ENCODE data around the gene UNC13B.

The UNC13B gene

DNA sequence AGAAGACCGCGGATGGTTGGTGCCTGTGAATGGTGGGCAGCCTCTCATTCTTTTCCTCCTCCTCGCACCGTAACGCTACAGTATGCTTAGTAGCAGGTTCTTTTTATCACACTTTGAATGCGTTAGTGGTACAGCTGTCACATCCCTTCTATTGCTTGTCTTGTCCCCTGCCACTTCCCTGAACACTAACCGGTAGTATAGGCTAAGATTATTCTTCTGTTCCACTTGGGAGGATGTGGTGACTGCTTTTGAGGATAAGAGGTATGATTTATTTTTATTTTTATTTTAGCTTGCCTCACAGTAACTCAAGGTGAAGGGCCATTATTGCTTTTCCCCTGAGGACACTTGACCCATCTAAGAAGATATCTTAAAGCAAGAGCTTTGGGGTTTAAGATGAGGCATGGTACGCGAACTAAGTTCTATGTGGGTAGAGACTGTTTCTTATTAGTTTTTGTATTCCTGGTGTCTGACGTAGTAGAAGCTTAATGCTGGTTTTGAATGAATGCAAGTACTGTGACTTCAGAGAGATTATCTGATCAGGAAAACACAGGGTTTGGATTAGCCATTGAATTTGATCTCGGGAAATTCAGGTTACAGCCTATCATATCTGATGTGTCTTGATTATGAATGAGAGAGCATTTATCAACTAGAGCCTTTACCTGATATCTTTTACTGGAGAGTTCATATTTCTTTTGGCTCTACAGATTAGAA lies 951 bp downstream of the UNC13B start:
- Histone ChIP-seq H3K4me3 (ENCODE audit: low read depth, low read length) (peak overlapping the region; percentile 99), H3K36me3 (ENCODE audit: control insufficient read depth in 2 of 2, insufficient read depth in 1 of 2, low read length in 2 of 2) (no peaks in the 10 kb centered on the region), H3K4me1 (ENCODE audit: control insufficient read depth, insufficient read depth, low read length) (peaks cover 7% of the 10 kb centered on the region), H3K9me3 (ENCODE audit: control insufficient read depth, insufficient read depth, low read depth, low read length) (no peaks in the 10 kb centered on the region), H3K27ac (ENCODE audit: extremely low read depth, low read depth, low read length) (peak overlapping the region; percentile 40; the same call in 1 of the 2 replicates)
- TF ChIP-seq, protein P1, sequence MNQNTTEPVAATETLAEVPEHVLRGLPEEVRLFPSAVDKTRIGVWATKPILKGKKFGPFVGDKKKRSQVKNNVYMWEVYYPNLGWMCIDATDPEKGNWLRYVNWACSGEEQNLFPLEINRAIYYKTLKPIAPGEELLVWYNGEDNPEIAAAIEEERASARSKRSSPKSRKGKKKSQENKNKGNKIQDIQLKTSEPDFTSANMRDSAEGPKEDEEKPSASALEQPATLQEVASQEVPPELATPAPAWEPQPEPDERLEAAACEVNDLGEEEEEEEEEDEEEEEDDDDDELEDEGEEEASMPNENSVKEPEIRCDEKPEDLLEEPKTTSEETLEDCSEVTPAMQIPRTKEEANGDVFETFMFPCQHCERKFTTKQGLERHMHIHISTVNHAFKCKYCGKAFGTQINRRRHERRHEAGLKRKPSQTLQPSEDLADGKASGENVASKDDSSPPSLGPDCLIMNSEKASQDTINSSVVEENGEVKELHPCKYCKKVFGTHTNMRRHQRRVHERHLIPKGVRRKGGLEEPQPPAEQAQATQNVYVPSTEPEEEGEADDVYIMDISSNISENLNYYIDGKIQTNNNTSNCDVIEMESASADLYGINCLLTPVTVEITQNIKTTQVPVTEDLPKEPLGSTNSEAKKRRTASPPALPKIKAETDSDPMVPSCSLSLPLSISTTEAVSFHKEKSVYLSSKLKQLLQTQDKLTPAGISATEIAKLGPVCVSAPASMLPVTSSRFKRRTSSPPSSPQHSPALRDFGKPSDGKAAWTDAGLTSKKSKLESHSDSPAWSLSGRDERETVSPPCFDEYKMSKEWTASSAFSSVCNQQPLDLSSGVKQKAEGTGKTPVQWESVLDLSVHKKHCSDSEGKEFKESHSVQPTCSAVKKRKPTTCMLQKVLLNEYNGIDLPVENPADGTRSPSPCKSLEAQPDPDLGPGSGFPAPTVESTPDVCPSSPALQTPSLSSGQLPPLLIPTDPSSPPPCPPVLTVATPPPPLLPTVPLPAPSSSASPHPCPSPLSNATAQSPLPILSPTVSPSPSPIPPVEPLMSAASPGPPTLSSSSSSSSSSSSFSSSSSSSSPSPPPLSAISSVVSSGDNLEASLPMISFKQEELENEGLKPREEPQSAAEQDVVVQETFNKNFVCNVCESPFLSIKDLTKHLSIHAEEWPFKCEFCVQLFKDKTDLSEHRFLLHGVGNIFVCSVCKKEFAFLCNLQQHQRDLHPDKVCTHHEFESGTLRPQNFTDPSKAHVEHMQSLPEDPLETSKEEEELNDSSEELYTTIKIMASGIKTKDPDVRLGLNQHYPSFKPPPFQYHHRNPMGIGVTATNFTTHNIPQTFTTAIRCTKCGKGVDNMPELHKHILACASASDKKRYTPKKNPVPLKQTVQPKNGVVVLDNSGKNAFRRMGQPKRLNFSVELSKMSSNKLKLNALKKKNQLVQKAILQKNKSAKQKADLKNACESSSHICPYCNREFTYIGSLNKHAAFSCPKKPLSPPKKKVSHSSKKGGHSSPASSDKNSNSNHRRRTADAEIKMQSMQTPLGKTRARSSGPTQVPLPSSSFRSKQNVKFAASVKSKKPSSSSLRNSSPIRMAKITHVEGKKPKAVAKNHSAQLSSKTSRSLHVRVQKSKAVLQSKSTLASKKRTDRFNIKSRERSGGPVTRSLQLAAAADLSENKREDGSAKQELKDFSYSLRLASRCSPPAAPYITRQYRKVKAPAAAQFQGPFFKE (tag by site-specific recombination; IDR thresholded peaks at IDR 0.05; ENCODE audit: borderline replicate concordance): no peak
- TF ChIP-seq ZNF335 (tag by site-specific recombination; conservative IDR thresholded peaks at IDR 0.05): 0 out of 2 replicates have a peak, but pooled peaks have one; percentile 6
- TF ChIP-seq, protein P2, sequence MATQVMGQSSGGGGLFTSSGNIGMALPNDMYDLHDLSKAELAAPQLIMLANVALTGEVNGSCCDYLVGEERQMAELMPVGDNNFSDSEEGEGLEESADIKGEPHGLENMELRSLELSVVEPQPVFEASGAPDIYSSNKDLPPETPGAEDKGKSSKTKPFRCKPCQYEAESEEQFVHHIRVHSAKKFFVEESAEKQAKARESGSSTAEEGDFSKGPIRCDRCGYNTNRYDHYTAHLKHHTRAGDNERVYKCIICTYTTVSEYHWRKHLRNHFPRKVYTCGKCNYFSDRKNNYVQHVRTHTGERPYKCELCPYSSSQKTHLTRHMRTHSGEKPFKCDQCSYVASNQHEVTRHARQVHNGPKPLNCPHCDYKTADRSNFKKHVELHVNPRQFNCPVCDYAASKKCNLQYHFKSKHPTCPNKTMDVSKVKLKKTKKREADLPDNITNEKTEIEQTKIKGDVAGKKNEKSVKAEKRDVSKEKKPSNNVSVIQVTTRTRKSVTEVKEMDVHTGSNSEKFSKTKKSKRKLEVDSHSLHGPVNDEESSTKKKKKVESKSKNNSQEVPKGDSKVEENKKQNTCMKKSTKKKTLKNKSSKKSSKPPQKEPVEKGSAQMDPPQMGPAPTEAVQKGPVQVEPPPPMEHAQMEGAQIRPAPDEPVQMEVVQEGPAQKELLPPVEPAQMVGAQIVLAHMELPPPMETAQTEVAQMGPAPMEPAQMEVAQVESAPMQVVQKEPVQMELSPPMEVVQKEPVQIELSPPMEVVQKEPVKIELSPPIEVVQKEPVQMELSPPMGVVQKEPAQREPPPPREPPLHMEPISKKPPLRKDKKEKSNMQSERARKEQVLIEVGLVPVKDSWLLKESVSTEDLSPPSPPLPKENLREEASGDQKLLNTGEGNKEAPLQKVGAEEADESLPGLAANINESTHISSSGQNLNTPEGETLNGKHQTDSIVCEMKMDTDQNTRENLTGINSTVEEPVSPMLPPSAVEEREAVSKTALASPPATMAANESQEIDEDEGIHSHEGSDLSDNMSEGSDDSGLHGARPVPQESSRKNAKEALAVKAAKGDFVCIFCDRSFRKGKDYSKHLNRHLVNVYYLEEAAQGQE (tag by site-specific recombination; IDR thresholded peaks at IDR 0.05): 0 out of 2 replicates have a peak, but pooled peaks have one; percentile 5
- POLR2A ChIA-PET: interaction anchor here (1.2 to 3.4 kb wide), 6 partner anchors 11 to 68 kb away, joined by 3 to 31 read pairs (median 6); partner anchors contain the start of genes ATOSB and STOML2
- CTCF ChIA-PET: interaction anchor here (0.5 to 1.5 kb wide), 7 partner anchors 52 to 894 kb away, joined by 3 to 4 read pairs (median 3); no protein-coding TSS in a partner anchor

DNA sequence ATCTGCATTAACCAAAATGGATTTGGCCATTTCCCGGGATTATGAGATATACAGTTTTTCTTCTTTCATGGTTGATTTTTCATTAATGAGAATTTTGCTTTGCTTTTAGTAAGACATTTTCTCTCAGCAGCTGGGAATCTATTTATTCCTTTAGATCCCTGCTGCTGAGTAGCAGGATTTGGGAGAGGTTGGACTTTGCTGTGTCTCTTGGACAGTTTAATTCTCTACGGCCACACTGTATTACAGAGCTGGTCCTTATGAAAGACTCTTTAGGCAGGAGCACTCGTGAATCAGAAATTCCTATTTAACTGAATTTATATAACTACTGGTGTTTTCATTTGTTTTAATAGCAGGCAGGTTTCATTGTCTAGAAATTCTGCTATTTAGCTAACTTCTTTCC lies 1.6 kb downstream of the UNC13B start:
- Histone ChIP-seq H3K27ac (ENCODE audit: extremely low read depth, low read depth, low read length) (no peak overlapping the region), H3K4me1 (ENCODE audit: control insufficient read depth, insufficient read depth, low read length) (peaks cover 7% of the 10 kb centered on the region), H3K36me3 (ENCODE audit: control insufficient read depth in 2 of 2, insufficient read depth in 1 of 2, low read length in 2 of 2) (no peaks in the 10 kb centered on the region), H3K4me3 (ENCODE audit: low read depth, low read length) (no peak overlapping the region), H3K9me3 (ENCODE audit: control insufficient read depth, insufficient read depth, low read depth, low read length) (no peaks in the 10 kb centered on the region)
- ChIA-PET POLR2A (interaction anchor here (1.2 to 3.4 kb wide), 3 partner anchors 10 to 52 kb away, joined by 3 to 31 read pairs (median 12); partner anchors contain the start of gene ATOSB), CTCF (interaction anchor here (0.5 to 1.5 kb wide), 5 partner anchors 48 to 893 kb away, joined by 3 to 4 read pairs (median 3); partner anchors contain the start of gene ATOSB)
- TF ChIP-seq YY2 (tag by site-specific recombination; IDR thresholded peaks at IDR 0.05) (no peak), ZNF223 (tag by site-specific recombination; IDR thresholded peaks at IDR 0.05) (no peak), ZNF610 (tag by site-specific recombination; IDR thresholded peaks at IDR 0.05; ENCODE audit: borderline replicate concordance) (no peak)

DNA sequence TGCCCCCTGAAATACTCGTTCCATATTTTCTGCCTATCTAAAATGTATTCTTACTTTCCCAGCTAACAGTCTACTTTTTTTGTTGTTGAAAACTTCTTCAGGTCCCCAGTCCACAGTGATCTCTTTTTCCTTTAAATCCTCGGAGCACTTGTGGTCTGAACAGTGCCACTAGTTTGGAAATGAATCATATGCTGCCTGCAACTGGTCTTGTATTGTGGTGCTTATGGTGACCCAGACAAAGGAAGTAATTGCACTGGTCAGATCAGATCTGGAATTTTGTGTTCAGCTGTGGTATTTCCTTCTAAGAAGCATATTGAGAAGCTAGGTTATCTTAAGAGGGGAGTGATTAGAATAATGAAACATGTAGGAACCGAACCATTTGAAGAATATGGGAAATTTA lies 2.9 kb downstream of the UNC13B start:
- Histone ChIP-seq H3K4me3 (ENCODE audit: low read depth, low read length) (no peak overlapping the region), H3K27ac (ENCODE audit: extremely low read depth, low read depth, low read length) (no peak overlapping the region), H3K9me3 (ENCODE audit: control insufficient read depth, insufficient read depth, low read depth, low read length) (no peaks in the 10 kb centered on the region), H3K4me1 (ENCODE audit: control insufficient read depth, insufficient read depth, low read length) (peaks cover 7% of the 10 kb centered on the region), H3K36me3 (ENCODE audit: control insufficient read depth in 2 of 2, insufficient read depth in 1 of 2, low read length in 2 of 2) (no peaks in the 10 kb centered on the region)
- ChIA-PET CTCF (interaction anchor here (0.7 to 1.3 kb wide), 3 partner anchors 7 to 389 kb away, joined by 3 read pairs; no protein-coding TSS in a partner anchor), POLR2A (interaction anchor here (0.7 kb wide), 1 partner anchor 67 kb away, joined by 4 read pairs; no protein-coding TSS in a partner anchor)
- TF ChIP-seq SP2 (tag by site-specific recombination; IDR thresholded peaks at IDR 0.05) (no peak), ZSCAN16 (tag by site-specific recombination; IDR thresholded peaks at IDR 0.05) (no peak), ZNF654 (tag by site-specific recombination; IDR thresholded peaks at IDR 0.05; ENCODE audit: low read depth) (no peak), ZNF169 (tag by site-specific recombination; IDR thresholded peaks at IDR 0.05) (no peak), ZFHX2 (tag by site-specific recombination; conservative IDR thresholded peaks at IDR 0.05) (no peak)
- TF ChIP-seq, protein P3, sequence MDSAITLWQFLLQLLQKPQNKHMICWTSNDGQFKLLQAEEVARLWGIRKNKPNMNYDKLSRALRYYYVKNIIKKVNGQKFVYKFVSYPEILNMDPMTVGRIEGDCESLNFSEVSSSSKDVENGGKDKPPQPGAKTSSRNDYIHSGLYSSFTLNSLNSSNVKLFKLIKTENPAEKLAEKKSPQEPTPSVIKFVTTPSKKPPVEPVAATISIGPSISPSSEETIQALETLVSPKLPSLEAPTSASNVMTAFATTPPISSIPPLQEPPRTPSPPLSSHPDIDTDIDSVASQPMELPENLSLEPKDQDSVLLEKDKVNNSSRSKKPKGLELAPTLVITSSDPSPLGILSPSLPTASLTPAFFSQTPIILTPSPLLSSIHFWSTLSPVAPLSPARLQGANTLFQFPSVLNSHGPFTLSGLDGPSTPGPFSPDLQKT (IDR thresholded peaks at IDR 0.05; ENCODE audit: borderline replicate concordance, low read depth, low read length): no peak
- TF ChIP-seq, protein P4, sequence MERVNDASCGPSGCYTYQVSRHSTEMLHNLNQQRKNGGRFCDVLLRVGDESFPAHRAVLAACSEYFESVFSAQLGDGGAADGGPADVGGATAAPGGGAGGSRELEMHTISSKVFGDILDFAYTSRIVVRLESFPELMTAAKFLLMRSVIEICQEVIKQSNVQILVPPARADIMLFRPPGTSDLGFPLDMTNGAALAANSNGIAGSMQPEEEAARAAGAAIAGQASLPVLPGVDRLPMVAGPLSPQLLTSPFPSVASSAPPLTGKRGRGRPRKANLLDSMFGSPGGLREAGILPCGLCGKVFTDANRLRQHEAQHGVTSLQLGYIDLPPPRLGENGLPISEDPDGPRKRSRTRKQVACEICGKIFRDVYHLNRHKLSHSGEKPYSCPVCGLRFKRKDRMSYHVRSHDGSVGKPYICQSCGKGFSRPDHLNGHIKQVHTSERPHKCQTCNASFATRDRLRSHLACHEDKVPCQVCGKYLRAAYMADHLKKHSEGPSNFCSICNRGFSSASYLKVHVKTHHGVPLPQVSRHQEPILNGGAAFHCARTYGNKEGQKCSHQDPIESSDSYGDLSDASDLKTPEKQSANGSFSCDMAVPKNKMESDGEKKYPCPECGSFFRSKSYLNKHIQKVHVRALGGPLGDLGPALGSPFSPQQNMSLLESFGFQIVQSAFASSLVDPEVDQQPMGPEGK (tag by site-specific recombination; IDR thresholded peaks at IDR 0.05): no peak
- TF ChIP-seq, protein P5, sequence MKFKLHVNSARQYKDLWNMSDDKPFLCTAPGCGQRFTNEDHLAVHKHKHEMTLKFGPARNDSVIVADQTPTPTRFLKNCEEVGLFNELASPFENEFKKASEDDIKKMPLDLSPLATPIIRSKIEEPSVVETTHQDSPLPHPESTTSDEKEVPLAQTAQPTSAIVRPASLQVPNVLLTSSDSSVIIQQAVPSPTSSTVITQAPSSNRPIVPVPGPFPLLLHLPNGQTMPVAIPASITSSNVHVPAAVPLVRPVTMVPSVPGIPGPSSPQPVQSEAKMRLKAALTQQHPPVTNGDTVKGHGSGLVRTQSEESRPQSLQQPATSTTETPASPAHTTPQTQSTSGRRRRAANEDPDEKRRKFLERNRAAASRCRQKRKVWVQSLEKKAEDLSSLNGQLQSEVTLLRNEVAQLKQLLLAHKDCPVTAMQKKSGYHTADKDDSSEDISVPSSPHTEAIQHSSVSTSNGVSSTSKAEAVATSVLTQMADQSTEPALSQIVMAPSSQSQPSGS (tag by site-specific recombination; IDR thresholded peaks at IDR 0.05; ENCODE audit: low read depth): no peak
